Adrenal gland (tissue), 5 donors: Measurements from ENCODE around the gene KCNK5.

ENCODE experiments used
- CTCF ChIP-seq, 6 experiments: fragments of 450-650 bp in 4 of 6; fragments of 200-600 bp in 2 of 6; sonication (generic) in 1 of 6; IDR thresholded peaks; 1 replicate in 5 of 6; 2 replicates in 1 of 6; pipeline versions ENCODE4 v1.5.1 to v1.8.0; 2016 to 2021; ENCODE audit warnings: antibody characterized with exemption in 6 of 6, mild to moderate bottlenecking in 2 of 6, moderate library complexity in 1 of 6
- POLR2A ChIP-seq, 2 donors: fragments of 450-650 bp; IDR thresholded peaks; one replicate each; pipeline ENCODE4 v1.6.1; 2017; ENCODE audit warnings: antibody characterized with exemption in 2 of 2, mild to moderate bottlenecking in 2 of 2, moderate library complexity in 1 of 2
- donor health status: DM: no; HTN: no; CAD: no.

- TF ChIP-seq POLR2A (IDR thresholded peaks at IDR 0.05) (no peak), CTCF (IDR thresholded peaks at IDR 0.05) (no peak)
Observed at GRCh38 chr6:39167321-39167720, 62.0 kb downstream of the KCNK5 start.
